ENCODE data around the gene MAGI2.

DNA sequence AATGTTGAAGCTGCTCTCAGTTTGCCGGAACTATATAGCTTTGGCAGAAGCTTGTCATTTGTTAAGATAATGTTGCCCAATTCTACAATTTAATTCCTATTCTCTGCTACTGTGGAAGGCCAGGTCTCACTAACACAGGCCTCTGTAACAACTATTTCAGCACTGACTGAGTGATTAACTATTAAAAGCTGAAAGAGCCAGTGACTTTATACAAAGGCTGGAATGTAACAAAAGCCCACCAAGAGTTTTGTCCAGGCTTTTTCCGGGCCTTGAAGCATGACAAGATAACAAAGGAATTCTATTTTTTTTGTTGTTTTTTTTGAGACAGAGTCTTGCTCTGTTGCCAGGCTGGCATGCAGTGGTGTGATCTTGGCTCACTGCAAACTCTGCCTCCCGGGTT lies 859.3 kb downstream of the MAGI2 start:
- TF ChIP-seq, protein P1, sequence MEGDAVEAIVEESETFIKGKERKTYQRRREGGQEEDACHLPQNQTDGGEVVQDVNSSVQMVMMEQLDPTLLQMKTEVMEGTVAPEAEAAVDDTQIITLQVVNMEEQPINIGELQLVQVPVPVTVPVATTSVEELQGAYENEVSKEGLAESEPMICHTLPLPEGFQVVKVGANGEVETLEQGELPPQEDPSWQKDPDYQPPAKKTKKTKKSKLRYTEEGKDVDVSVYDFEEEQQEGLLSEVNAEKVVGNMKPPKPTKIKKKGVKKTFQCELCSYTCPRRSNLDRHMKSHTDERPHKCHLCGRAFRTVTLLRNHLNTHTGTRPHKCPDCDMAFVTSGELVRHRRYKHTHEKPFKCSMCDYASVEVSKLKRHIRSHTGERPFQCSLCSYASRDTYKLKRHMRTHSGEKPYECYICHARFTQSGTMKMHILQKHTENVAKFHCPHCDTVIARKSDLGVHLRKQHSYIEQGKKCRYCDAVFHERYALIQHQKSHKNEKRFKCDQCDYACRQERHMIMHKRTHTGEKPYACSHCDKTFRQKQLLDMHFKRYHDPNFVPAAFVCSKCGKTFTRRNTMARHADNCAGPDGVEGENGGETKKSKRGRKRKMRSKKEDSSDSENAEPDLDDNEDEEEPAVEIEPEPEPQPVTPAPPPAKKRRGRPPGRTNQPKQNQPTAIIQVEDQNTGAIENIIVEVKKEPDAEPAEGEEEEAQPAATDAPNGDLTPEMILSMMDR (IDR thresholded peaks at IDR 0.05; ENCODE audit: insufficient read depth, low read depth, low read length): no peak
- no peak for TF ChIP-seq EZH2 (IDR thresholded peaks at IDR 0.05; ENCODE audit: insufficient read depth, low read length)

All from astrocyte (in vitro differentiated cells and primary cell).